Measurements from ENCODE around the gene SEC31B. TPM values are rescaled to one million over a fixed set of nuclear protein-coding genes. Genes with fewer than 3 reads are reported as not detected.

Gene SEC31B
- total RNA-seq, 1 experiment from 2014 or later = 6.3 TPM

GRCh38 chr10:100520811-100521210 lies 1.1 kb upstream of the SEC31B start:
- H2BK12ac ChIP-seq (ENCODE audit: insufficient read length, low read depth, low read length) = no peak overlapping the region
- no CpG with 5 or more reads among the region's 3 CpGs for WGBS (ENCODE audit: extremely low coverage, insufficient read length, low lambda C conversion rate)
- H4K91ac ChIP-seq (ENCODE audit: insufficient read length, low read depth, low read length) = no peak overlapping the region
- H3K27me3 ChIP-seq (ENCODE audit: insufficient read depth, low read length) = peaks cover 4% of the 10 kb centered on the region; the same call in 1 of the 2 replicates
- H3K23me2 ChIP-seq (ENCODE audit: insufficient read length, low read depth, low read length, poor library complexity, severe bottlenecking) = peaks cover 10% of the 10 kb centered on the region
- no peaks in the 10 kb centered on the region for H3K9me3 ChIP-seq (ENCODE audit: control insufficient read depth, low read depth, low read length)
- H3K4me1 ChIP-seq (ENCODE audit: insufficient read depth, low read length) = no peaks in the 10 kb centered on the region
- H3K9ac ChIP-seq (ENCODE audit: extremely low read depth, insufficient read length, low read length) = no peak overlapping the region
- Mint-ChIP-seq H3K4me3 (no peak overlapping the region), H3K27ac (no peak overlapping the region), H3K36me3 (ENCODE audit: insufficient read depth in 1 of 3, low read depth in 3 of 3) (peaks cover 2 to 25% (median 19%) of the 10 kb centered on the region in 3 experiments; a peak in 6 of 7 replicates), H3K9me3 (no peaks in the 10 kb centered on the region), H3K4me1 (peaks cover 9 to 13% of the 10 kb centered on the region in 2 experiments), H3K27me3 (ENCODE audit: low read depth) (peaks cover 44% of the 10 kb centered on the region)
- no peak overlapping the region for H3K18ac ChIP-seq (ENCODE audit: insufficient read length, low read depth, low read length)
- H2BK120ac ChIP-seq (ENCODE audit: low read depth, low read length, poor library complexity, severe bottlenecking) = no peak overlapping the region
- no peak overlapping the region for H3K14ac ChIP-seq (ENCODE audit: insufficient read depth, low read length)
- no peak overlapping the region for H4K5ac ChIP-seq (ENCODE audit: insufficient read length, low read depth, low read length)
- no peak for DNase-seq
- H3K56ac ChIP-seq (ENCODE audit: insufficient read length, low read depth, low read length) = no peak overlapping the region
- no peak overlapping the region for H3T11ph ChIP-seq (ENCODE audit: low read length)
- no peak for TF ChIP-seq CTCF (conservative IDR thresholded peaks at IDR 0.05)
- H3K23ac ChIP-seq (ENCODE audit: insufficient read length, low read depth, low read length) = no peak overlapping the region
- H3K79me1 ChIP-seq (ENCODE audit: insufficient read depth, low read depth, low read length, poor library complexity, severe bottlenecking) = no peaks in the 10 kb centered on the region
- H4K8ac ChIP-seq (replicated peaks; ENCODE audit: insufficient read length, low read depth, low read length) = no peak overlapping the region
- no peak overlapping the region for H2AFZ ChIP-seq (ENCODE audit: low read length)
- no peak overlapping the region for H2BK5ac ChIP-seq (ENCODE audit: insufficient read length, low read length)
- no peaks in the 10 kb centered on the region for H4K20me1 ChIP-seq (ENCODE audit: control insufficient read depth, insufficient read depth, insufficient read length)
- no peak overlapping the region for H3K27ac ChIP-seq (ENCODE audit: insufficient read length, low read depth, low read length)
- no peak overlapping the region for H3K4me2 ChIP-seq (ENCODE audit: insufficient read depth, insufficient read length, low read length)
- H3K79me2 ChIP-seq (ENCODE audit: insufficient read depth, low read length) = no peaks in the 10 kb centered on the region
- H2AK5ac ChIP-seq (ENCODE audit: insufficient read length, low read length) = no peak overlapping the region
- no peak overlapping the region for H2BK15ac ChIP-seq (ENCODE audit: low read depth, low read length)
- H2BK20ac ChIP-seq (ENCODE audit: low read depth, low read length, poor library complexity, severe bottlenecking) = no peak overlapping the region
- H3K4ac ChIP-seq (ENCODE audit: low read depth, low read length) = no peak overlapping the region
